ENCODE results near the gene MATR3. TPM values are rescaled to one million over a fixed set of nuclear protein-coding genes. Genes with fewer than 3 reads are reported as not detected.
"Not testable (repeated sequence)": the region's sequence is repeated elsewhere in the genome, so short reads cannot be mapped to it uniquely, and the experiment has no call there.

MATR3 gene
- polyA plus RNA-seq, 1 donor: 320 TPM

DNA sequence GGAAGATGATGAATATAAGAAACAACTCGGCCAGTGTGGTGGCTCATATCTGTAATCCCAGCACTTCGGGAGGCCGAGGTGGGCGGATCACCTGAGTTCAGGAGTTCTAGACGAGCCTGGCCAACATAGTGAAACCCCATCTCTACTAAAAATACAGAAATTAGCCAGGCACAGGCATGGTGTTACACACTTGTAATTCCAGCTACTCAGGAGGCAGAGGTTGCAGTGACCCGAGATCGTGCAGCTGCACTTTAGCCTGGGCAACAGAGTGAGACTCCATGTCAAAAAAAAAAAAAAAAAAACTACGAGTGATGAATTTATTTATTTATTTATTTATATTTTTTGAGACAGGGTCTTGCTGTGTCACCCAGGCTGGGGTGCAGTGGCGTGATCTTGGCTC is 54.3 kb downstream of the MATR3 start:
- not testable (repeated sequence) for H3K4me1 ChIP-seq (ENCODE audit: control insufficient read depth, insufficient read depth, low read length); H3K27ac ChIP-seq (ENCODE audit: low read length); H3K27me3 ChIP-seq (ENCODE audit: control insufficient read depth, insufficient read depth, low read length); H3K4me3 ChIP-seq (ENCODE audit: low read length); H3K36me3 ChIP-seq (ENCODE audit: control insufficient read depth, insufficient read depth, low read length); DNase-seq; H3K9me3 ChIP-seq (ENCODE audit: control insufficient read depth, low read depth, low read length)
- WGBS (ENCODE audit: insufficient coverage, low lambda C conversion rate): 89% methylated on average over 5 of the region's 9 CpGs

DNA sequence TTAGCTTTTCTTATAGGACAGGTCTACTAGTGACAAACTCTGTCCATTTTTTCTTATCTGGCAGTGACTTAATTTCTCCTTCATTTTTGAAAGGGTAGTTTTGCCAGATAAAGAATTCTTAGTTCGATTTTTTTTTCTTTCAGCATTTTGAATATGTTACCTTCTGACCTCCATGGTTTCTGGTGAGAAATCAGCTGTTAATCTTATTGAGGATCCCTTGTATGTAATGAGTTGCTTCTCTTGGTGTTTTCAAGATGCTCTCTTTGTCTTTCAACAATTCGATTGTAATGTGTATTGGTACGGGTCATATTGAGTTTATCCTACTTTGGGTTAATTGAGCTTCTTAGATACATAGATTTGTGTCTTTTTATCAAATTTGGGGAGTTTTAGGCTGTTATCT is 60.6 kb downstream of the MATR3 start:
- no peak overlapping the region for H3K4me3 ChIP-seq (ENCODE audit: low read length)
- peaks cover 7% of the 10 kb centered on the region for H3K36me3 ChIP-seq (ENCODE audit: control insufficient read depth, insufficient read depth, low read length)
- H3K27ac ChIP-seq (ENCODE audit: low read length): no peak overlapping the region
- no peaks in the 10 kb centered on the region for H3K9me3 ChIP-seq (ENCODE audit: control insufficient read depth, low read depth, low read length)
- no peaks in the 10 kb centered on the region for H3K4me1 ChIP-seq (ENCODE audit: control insufficient read depth, insufficient read depth, low read length)
- H3K27me3 ChIP-seq (ENCODE audit: control insufficient read depth, insufficient read depth, low read length): no peaks in the 10 kb centered on the region
- no peak for DNase-seq
- WGBS (ENCODE audit: insufficient coverage, low lambda C conversion rate): 100% methylated on average over 1 of the region's 3 CpGs

DNA sequence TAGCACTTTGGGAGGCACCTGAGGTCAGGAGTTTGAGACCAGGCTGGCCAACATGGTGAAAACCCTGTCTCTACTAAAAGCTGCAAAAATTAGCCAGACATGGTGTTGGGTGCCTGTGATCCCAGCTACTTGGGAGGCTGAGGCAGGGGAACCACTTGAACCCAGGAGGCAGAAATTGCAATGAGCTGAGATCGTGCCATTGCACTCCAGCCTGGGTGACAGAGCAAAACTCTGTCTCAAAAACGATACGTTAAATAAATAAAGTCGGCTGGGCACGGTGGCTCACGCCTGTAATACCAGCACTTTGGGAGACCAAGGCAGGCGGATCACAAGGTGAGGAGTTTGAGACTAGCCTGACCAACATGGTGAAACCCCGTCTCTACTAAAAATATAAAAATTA is 62.4 kb downstream of the MATR3 start:
- not testable (repeated sequence) for H3K9me3 ChIP-seq (ENCODE audit: control insufficient read depth, low read depth, low read length); H3K27me3 ChIP-seq (ENCODE audit: control insufficient read depth, insufficient read depth, low read length); H3K4me1 ChIP-seq (ENCODE audit: control insufficient read depth, insufficient read depth, low read length); H3K36me3 ChIP-seq (ENCODE audit: control insufficient read depth, insufficient read depth, low read length); H3K4me3 ChIP-seq (ENCODE audit: low read length); H3K27ac ChIP-seq (ENCODE audit: low read length); DNase-seq
- WGBS (ENCODE audit: insufficient coverage, low lambda C conversion rate): no CpG with 5 or more reads among the region's 8 CpGs

DNA sequence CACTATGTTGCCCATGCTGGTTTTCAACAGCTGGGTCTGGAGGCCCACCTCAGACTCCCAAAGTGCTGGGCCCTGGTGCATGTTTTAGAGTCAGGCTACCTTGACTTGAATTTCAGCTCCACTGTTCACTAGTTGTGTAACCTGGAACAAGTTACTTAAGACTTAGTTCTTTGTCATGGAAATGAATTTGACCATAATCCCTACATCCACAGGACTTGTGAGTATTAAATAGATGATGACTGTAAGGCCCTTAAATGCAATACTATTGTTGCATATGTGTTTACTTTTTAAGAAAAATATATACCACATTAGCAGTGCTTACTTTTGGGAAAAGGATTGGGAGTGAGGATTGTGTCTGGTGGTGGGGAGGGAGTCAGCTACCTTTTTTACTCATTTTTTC is 64.5 kb downstream of the MATR3 start:
- no peaks in the 10 kb centered on the region for H3K4me1 ChIP-seq (ENCODE audit: control insufficient read depth, insufficient read depth, low read length)
- DNase-seq: no peak
- peaks cover 5% of the 10 kb centered on the region for H3K36me3 ChIP-seq (ENCODE audit: control insufficient read depth, insufficient read depth, low read length)
- H3K4me3 ChIP-seq (ENCODE audit: low read length): no peak overlapping the region
- no peaks in the 10 kb centered on the region for H3K27me3 ChIP-seq (ENCODE audit: control insufficient read depth, insufficient read depth, low read length)
- H3K27ac ChIP-seq (ENCODE audit: low read length): no peak overlapping the region
- H3K9me3 ChIP-seq (ENCODE audit: control insufficient read depth, low read depth, low read length): no peaks in the 10 kb centered on the region

DNA sequence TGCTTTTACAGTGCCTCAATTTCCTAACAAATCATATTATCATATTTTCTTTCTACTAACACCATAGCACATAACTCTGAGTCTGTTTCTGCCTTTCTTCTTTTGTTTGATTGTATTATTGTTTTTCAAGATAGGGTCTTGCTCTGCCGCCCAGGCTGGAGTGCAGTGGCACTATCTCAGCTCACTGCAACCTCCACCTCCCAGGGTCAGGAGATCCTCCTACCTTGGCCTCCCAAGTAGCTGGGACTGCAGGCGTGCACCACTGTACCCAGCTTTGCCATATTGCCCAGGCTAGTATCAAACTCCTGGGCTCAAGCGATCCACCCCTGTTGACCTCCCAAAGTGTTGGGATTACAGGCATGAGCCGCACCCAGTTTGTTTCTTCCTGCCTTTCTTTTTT is 66.8 kb downstream of the MATR3 start:
- no peaks in the 10 kb centered on the region for H3K27me3 ChIP-seq (ENCODE audit: control insufficient read depth, insufficient read depth, low read length)
- no peak for DNase-seq
- WGBS (ENCODE audit: insufficient coverage, low lambda C conversion rate): 100% methylated on average over 1 of the region's 4 CpGs
- H3K36me3 ChIP-seq (ENCODE audit: control insufficient read depth, insufficient read depth, low read length): peaks cover 21% of the 10 kb centered on the region
- no peak overlapping the region for H3K4me3 ChIP-seq (ENCODE audit: low read length)
- no peak overlapping the region for H3K27ac ChIP-seq (ENCODE audit: low read length)
- no peaks in the 10 kb centered on the region for H3K4me1 ChIP-seq (ENCODE audit: control insufficient read depth, insufficient read depth, low read length)
- no peaks in the 10 kb centered on the region for H3K9me3 ChIP-seq (ENCODE audit: control insufficient read depth, low read depth, low read length)

DNA sequence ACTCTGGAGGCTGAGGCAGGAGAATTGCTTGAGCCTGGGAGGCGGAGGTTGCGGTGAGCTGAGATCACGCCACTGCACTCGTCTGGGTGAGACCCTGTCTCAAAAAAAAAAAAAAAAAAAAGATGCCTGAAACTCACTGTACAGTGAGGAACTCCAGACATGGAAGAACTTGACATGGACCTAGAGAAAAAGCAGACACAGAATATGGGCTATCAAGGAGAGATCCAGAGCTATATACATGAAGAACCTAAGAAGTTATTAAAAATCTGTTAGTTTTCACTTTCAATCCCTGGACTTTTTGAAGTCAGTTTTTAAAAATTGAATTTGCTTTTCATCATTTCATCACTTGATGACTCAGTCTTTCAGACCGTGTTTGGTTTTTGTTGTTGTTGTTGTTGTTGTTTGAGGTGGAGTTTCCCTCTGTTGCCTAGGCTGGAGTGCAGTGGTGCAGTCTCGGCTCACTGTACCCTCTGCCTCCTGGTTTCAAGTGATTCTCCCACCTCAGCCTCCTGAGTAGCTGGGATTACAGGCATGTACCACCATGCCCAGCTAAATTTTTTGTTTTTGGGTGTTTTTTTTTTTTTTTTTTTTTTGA is 68.4 kb downstream of the MATR3 start:
- Histone ChIP-seq H3K4me1 (ENCODE audit: control insufficient read depth, insufficient read depth, low read length) (no peaks in the 10 kb centered on the region), H3K27me3 (ENCODE audit: control insufficient read depth, insufficient read depth, low read length) (no peaks in the 10 kb centered on the region), H3K36me3 (ENCODE audit: control insufficient read depth, insufficient read depth, low read length) (peaks cover 36% of the 10 kb centered on the region), H3K4me3 (ENCODE audit: low read length) (no peak overlapping the region), H3K9me3 (ENCODE audit: control insufficient read depth, low read depth, low read length) (no peaks in the 10 kb centered on the region), H3K27ac (ENCODE audit: low read length) (no peak overlapping the region)
- no CpG with 5 or more reads among the region's 6 CpGs for WGBS (ENCODE audit: insufficient coverage, low lambda C conversion rate)
- DNase-seq: no peak

DNA sequence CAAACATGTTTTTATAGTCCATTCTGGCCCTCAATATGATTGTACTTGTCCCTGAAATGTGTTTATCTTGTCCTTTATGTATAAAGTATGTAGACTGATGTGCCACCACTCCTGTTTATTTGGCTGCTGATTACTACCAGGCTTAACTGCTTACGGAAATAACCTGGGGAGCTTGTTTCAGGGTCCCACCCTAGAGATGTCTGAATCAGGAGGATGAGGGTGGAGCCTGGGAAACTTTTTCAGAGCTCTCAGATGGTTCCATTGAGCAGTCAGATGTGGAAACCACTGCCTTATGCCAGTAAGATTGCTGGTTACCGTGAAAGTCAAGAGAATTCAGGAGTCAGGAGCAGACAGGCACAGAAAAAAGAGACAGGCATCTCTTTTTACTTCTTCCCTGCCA is 70.4 kb downstream of the MATR3 start:
- H3K36me3 ChIP-seq (ENCODE audit: control insufficient read depth, insufficient read depth, low read length): peaks cover 41% of the 10 kb centered on the region

DNA sequence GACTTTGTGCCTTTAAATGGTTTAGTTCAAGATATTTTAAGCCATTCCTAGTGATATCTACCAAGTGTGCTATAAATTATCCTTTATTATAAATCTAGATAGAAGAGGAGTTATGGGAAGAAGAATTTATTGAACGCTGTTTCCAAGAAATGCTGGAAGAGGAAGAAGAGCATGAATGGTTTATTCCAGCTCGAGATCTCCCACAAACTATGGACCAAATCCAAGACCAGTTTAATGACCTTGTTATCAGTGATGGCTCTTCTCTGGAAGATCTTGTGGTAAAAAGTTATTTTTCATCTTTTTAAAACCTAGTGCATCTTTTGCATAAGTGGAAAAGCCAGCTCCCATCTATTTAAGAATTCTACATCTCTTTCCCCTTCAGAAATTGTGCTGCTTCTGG is 70.9 kb downstream of the MATR3 start:
- WGBS (ENCODE audit: insufficient coverage, low lambda C conversion rate): 100% methylated on average over 1 of the region's 2 CpGs
- no peak for DNase-seq

More for the DNA sequence above, 70.4 kb downstream of the MATR3 start:
- WGBS (ENCODE audit: insufficient coverage, low lambda C conversion rate): no CpG with 5 or more reads among the region's 2 CpGs
- Histone ChIP-seq H3K27me3 (ENCODE audit: control insufficient read depth, insufficient read depth, low read length) (no peaks in the 10 kb centered on the region), H3K9me3 (ENCODE audit: control insufficient read depth, low read depth, low read length) (no peaks in the 10 kb centered on the region), H3K27ac (ENCODE audit: low read length) (no peak overlapping the region), H3K4me3 (ENCODE audit: low read length) (no peak overlapping the region), H3K4me1 (ENCODE audit: control insufficient read depth, insufficient read depth, low read length) (no peaks in the 10 kb centered on the region)
- no peak for DNase-seq

DNA sequence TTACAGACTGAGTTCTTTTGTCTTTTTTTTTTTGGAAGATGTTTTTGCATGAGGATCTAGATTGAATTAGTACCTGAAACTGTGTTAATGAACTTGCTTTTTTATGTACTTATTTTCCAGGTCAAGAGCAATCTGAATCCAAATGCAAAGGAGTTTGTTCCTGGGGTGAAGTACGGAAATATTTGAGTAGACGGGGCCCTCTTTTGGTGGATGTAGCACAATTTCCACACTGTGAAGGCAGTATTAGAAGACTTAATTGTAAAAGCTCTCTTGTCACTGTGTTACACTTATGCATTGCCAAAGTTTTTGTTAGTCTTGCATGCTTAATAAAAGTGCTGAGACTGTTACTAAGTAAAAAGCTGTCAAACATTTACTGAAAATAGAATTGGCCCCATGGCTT is 75.1 kb downstream of the MATR3 start:
- WGBS (ENCODE audit: insufficient coverage, low lambda C conversion rate): no CpG with 5 or more reads among the region's 2 CpGs
- no peak overlapping the region for H3K4me3 ChIP-seq (ENCODE audit: low read length)
- peaks cover 63% of the 10 kb centered on the region for H3K36me3 ChIP-seq (ENCODE audit: control insufficient read depth, insufficient read depth, low read length)
- no peaks in the 10 kb centered on the region for H3K27me3 ChIP-seq (ENCODE audit: control insufficient read depth, insufficient read depth, low read length)
- H3K9me3 ChIP-seq (ENCODE audit: control insufficient read depth, low read depth, low read length): no peaks in the 10 kb centered on the region
- DNase-seq: no peak
- H3K4me1 ChIP-seq (ENCODE audit: control insufficient read depth, insufficient read depth, low read length): peaks cover 3% of the 10 kb centered on the region
- H3K27ac ChIP-seq (ENCODE audit: low read length): no peak overlapping the region

More for the DNA sequence above, 70.9 kb downstream of the MATR3 start:
- H3K4me1 ChIP-seq (ENCODE audit: control insufficient read depth, insufficient read depth, low read length): no peaks in the 10 kb centered on the region
- H3K4me3 ChIP-seq (ENCODE audit: low read length): no peak overlapping the region
- H3K27me3 ChIP-seq (ENCODE audit: control insufficient read depth, insufficient read depth, low read length): no peaks in the 10 kb centered on the region
- no peaks in the 10 kb centered on the region for H3K9me3 ChIP-seq (ENCODE audit: control insufficient read depth, low read depth, low read length)
- no peak overlapping the region for H3K27ac ChIP-seq (ENCODE audit: low read length)
- H3K36me3 ChIP-seq (ENCODE audit: control insufficient read depth, insufficient read depth, low read length): peaks cover 43% of the 10 kb centered on the region

DNA sequence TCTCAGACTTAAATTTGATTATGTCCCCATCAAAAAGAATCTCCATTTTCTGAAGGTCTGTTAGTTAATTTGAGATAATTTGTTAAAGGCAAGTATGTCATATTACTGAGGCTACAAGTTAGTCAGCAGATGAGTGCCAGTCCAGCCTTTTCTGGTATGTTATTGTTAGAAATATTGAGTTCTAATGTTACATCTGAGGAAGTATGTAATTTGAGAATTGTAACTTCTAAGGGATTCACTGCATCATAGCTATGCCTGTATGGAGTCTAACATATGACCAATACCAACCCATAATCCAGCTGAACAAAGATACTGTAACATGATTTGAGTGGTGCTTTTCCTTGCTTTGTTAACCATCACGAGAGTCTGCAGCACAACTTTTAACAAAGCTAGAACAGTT is 75.6 kb downstream of the MATR3 start:
- Histone ChIP-seq H3K36me3 (ENCODE audit: control insufficient read depth, insufficient read depth, low read length) (peaks cover 57% of the 10 kb centered on the region), H3K27ac (ENCODE audit: low read length) (no peak overlapping the region), H3K4me3 (ENCODE audit: low read length) (no peak overlapping the region), H3K9me3 (ENCODE audit: control insufficient read depth, low read depth, low read length) (no peaks in the 10 kb centered on the region), H3K27me3 (ENCODE audit: control insufficient read depth, insufficient read depth, low read length) (no peaks in the 10 kb centered on the region), H3K4me1 (ENCODE audit: control insufficient read depth, insufficient read depth, low read length) (peaks cover 4% of the 10 kb centered on the region)
- DNase-seq: no peak
- no CpG with 5 or more reads among the region's 1 CpG for WGBS (ENCODE audit: insufficient coverage, low lambda C conversion rate)

Measured in large intestine (tissue), 3 donors.